Activated naive CD8-positive, alpha-beta T cell treated with anti-CD3 and anti-CD28 coated beads, Interleukin-2, amount 10 ng/mL, durations not matched to agents 7 days and 5 days (primary cell): ENCODE results near the gene FBXO3. TPM values are rescaled to one million over a fixed set of nuclear protein-coding genes. Genes with fewer than 3 reads are reported as not detected.

Source experiments
- ATAC-seq: fragments of 150-1000 bp; cut with Tn5 transposase; one replicate; pipeline ENCODE4 v1.10.0; 2021; ENCODE audit warnings: low read depth, moderate library complexity
- POLR2A ChIA-PET: fragments of 350-600 bp; sonication (Branson Sonifier 250); formaldehyde crosslinking; loops from one replicate; lab custom pipeline; 2021; ENCODE audit warnings: antibody characterized with exemption; lab: Charles Lee
- DNase-seq: peaks from one replicate; pipeline ENCODE4 v3.0.0; 2021
- H3K27ac Mint-ChIP-seq: one replicate; pipeline ENCODE4 v1.8.0; 2022; ENCODE audit warnings: mild to moderate bottlenecking, mixed read lengths
- H3K27me3 Mint-ChIP-seq: one replicate; pipeline ENCODE4 v1.8.0; 2022; ENCODE audit warnings: mild to moderate bottlenecking, moderate library complexity, mixed read lengths
- H3K36me3 Mint-ChIP-seq: one replicate; pipeline ENCODE4 v1.8.0; 2021; ENCODE audit warnings: mild to moderate bottlenecking, mixed read lengths
- H3K4me1 Mint-ChIP-seq: one replicate; pipeline ENCODE4 v1.8.0; 2021; ENCODE audit warnings: mixed read lengths
- H3K4me3 Mint-ChIP-seq: one replicate; pipeline ENCODE4 v1.8.0; 2022; ENCODE audit warnings: mild to moderate bottlenecking, moderate library complexity, mixed read lengths
- H3K9me3 Mint-ChIP-seq: one replicate; pipeline ENCODE4 v1.8.0; 2021; ENCODE audit warnings: mixed read lengths
- total RNA-seq, 2 experiments: library from RNA; stranded (reverse); gene quantifications; one replicate each; pipeline ENCODE4 v1.2.3, GENCODE V29; 2021

FBXO3 gene
- total RNA-seq, 2 experiments from 2014 or later = 29.4 to 30.1 TPM

GRCh38 chr11:33700502-33701271 is 73.6 kb downstream of the FBXO3 start, which contains the start of gene C11orf91:
Gene C11orf91 (minus strand): TSS chr11:33700826. CDS start chr11:33700740, 86 bp downstream.
- DNase-seq (peak; percentile 99), ATAC-seq (peak; percentile 93)
- Mint-ChIP-seq H3K4me3 (peak within 1 kb of the TSS; percentile 83), H3K9me3 (no peaks in the 10 kb centered on the region), H3K36me3 (no peaks in the 10 kb centered on the region), H3K27me3 (peaks cover 32% of the 10 kb centered on the region), H3K27ac (peak within 1 kb of the TSS; percentile 82), H3K4me1 (peaks cover 22% of the 10 kb centered on the region)
- POLR2A ChIA-PET = interaction anchor here (0.9 to 1.0 kb wide), 2 partner anchors 36 to 47 kb away, joined by 3 read pairs; no protein-coding TSS in a partner anchor

DNA sequence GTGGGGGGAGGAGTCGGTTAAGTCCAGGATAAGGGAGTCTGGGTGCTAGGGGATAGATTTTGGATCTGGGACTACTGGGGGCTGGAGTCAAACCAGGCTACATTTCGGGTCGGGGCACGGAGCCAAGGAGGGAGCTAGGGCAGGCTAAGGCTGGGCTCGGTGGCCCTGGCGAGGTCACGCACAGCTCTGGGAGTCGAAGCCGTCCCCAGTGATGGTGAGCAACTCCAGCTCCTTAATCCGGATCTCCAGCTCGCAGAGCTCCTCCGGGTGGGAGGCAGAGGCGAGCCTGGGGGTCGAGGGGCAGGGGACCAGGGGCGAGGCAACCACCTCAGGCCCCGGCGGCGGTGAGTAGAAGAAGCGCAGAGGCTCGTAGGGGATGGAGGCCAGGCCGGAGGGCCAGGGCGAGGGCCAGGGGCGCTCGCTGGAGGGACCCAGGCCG is 74.2 kb downstream of the FBXO3 start:
- H3K4me3 Mint-ChIP-seq = peak overlapping the region; percentile 82
- ATAC-seq (no peak), DNase-seq (no peak)
- H3K27me3 Mint-ChIP-seq = peaks cover 32% of the 10 kb centered on the region
- POLR2A ChIA-PET = no interaction called here
- H3K9me3 Mint-ChIP-seq = no peaks in the 10 kb centered on the region
- peaks cover 22% of the 10 kb centered on the region for H3K4me1 Mint-ChIP-seq
- peak overlapping the region; percentile 30 for H3K27ac Mint-ChIP-seq
- no peaks in the 10 kb centered on the region for H3K36me3 Mint-ChIP-seq

DNA sequence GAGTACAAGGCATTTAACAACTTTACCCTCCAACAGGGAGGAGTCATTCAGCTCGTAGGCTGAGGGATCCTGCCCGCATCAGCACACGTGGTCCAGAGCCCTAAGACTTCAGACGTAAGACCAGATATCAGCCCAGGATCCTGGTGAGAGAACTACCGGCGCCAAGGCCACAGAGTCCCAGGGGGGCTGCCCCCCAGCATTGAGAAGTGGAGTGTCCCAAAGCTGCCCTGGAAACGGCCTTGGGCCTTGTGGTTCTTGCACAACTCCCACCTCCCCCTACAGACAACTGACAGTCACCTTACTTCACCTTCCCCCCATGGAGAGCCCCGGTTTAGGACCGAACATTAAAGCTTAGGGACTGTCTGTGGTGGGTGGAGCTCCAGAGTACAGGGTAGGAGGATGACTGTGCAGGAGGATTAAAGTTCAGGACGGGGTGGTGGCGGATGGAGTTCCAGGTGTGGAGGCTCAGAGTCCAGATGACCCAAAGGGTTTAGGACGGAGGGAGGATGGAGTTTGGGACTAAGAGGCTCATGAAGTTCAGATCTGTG is 74.7 kb downstream of the FBXO3 start:
- Mint-ChIP-seq H3K4me1 (peaks cover 22% of the 10 kb centered on the region), H3K9me3 (no peaks in the 10 kb centered on the region), H3K27ac (peak overlapping the region; percentile 30), H3K36me3 (no peaks in the 10 kb centered on the region), H3K27me3 (peaks cover 32% of the 10 kb centered on the region), H3K4me3 (peak overlapping the region; percentile 82)
- POLR2A ChIA-PET = no interaction called here
- DNase-seq (no peak), ATAC-seq (no peak)

GRCh38 chr11:33698921-33699320 is 75.4 kb downstream of the FBXO3 start:
- no peaks in the 10 kb centered on the region for H3K9me3 Mint-ChIP-seq
- H3K4me1 Mint-ChIP-seq = peaks cover 22% of the 10 kb centered on the region
- peaks cover 32% of the 10 kb centered on the region for H3K27me3 Mint-ChIP-seq
- no peak for ATAC-seq
- POLR2A ChIA-PET = no interaction called here
- no peak for DNase-seq
- no peak overlapping the region for H3K27ac Mint-ChIP-seq
- H3K4me3 Mint-ChIP-seq = no peak overlapping the region
- H3K36me3 Mint-ChIP-seq = no peaks in the 10 kb centered on the region

- Mint-ChIP-seq H3K36me3 (no peaks in the 10 kb centered on the region), H3K4me3 (no peak overlapping the region), H3K9me3 (no peaks in the 10 kb centered on the region), H3K27me3 (peaks cover 30% of the 10 kb centered on the region), H3K27ac (no peak overlapping the region), H3K4me1 (peaks cover 22% of the 10 kb centered on the region)
- DNase-seq = no peak
- no peak for ATAC-seq
- POLR2A ChIA-PET = no interaction called here
These were observed 76.3 kb downstream of the FBXO3 start for GRCh38 chr11:33697997-33698396.

DNA sequence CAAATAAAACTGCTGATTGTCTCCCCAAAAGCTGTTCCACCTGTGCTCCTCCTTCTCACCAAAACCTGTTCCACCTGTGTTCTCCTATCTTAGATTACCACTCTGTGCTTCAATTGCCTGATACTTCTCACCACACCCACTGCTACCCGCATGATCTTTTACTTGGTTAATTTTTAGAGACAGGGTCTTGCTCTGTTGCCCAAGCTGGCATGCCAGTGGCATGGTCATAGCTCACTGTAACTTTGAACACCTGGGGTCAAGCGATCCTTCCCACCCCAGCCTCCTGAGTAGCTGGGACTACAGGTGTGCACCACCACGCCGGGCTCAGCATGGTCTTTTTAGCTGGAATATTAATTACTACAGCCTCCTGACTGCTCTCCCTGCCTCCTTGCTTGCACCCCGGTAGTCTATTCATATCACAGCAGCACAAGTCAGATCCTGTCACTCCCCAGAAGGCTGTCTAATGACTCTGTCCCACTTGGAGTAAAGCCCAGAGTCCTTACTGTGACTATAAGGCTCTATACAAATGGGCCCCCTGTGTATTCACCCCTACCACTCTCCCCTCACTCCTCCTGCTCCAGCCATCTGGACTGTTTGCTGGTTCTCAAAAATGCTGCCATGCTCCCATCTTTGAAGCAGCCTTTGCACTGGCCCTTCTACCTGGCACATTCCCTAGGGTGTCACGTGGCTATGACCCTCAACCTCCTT is 77.2 kb downstream of the FBXO3 start:
- Mint-ChIP-seq H3K36me3 (no peaks in the 10 kb centered on the region), H3K4me3 (no peak overlapping the region), H3K4me1 (peaks cover 22% of the 10 kb centered on the region), H3K27me3 (peaks cover 30% of the 10 kb centered on the region), H3K9me3 (no peaks in the 10 kb centered on the region), H3K27ac (peak overlapping the region; percentile 5)
- DNase-seq (no peak), ATAC-seq (no peak)
- POLR2A ChIA-PET = no interaction called here

GRCh38 chr11:33696411-33696810 is 77.9 kb downstream of the FBXO3 start:
- Mint-ChIP-seq H3K9me3 (no peaks in the 10 kb centered on the region), H3K27ac (no peak overlapping the region), H3K27me3 (peaks cover 30% of the 10 kb centered on the region), H3K36me3 (no peaks in the 10 kb centered on the region), H3K4me3 (no peak overlapping the region), H3K4me1 (peaks cover 19% of the 10 kb centered on the region)
- ATAC-seq (no peak), DNase-seq (no peak)
- POLR2A ChIA-PET = no interaction called here

DNA sequence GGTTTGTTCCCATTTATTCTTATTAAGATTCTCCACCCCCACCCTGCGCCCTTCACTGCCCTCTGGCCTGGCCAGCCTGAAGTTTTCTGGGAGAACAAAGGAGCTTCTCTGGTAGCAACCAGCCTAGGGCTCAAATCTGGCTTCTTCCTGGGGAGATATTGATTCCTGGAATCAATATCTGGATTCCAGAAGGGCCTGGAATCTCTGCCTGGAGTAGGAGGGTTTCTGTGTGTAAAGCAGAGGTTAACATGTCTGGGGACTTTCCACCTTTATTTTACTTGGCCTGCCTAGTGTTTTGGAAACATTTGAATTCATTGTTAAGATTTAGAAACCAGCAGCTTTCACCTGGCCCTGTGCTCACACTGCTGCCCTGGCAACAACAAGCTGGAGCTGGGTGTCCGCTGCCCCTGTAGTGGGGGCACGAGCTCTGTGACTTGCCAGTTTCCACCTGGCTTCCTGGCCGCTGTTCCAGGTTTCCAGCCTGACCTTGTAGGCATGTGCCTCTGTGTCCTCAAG is 79.2 kb downstream of the FBXO3 start:
- Mint-ChIP-seq H3K27ac (no peak overlapping the region), H3K4me1 (peaks cover 13% of the 10 kb centered on the region), H3K9me3 (no peaks in the 10 kb centered on the region), H3K27me3 (peaks cover 30% of the 10 kb centered on the region), H3K36me3 (no peaks in the 10 kb centered on the region), H3K4me3 (no peak overlapping the region)
- POLR2A ChIA-PET = no interaction called here
- no peak for ATAC-seq
- DNase-seq = no peak

- Mint-ChIP-seq H3K27ac (no peak overlapping the region), H3K4me3 (no peak overlapping the region), H3K36me3 (no peaks in the 10 kb centered on the region), H3K9me3 (no peaks in the 10 kb centered on the region), H3K27me3 (peaks cover 27% of the 10 kb centered on the region), H3K4me1 (peaks cover 10% of the 10 kb centered on the region)
- no peak for DNase-seq
- ATAC-seq = no peak
- POLR2A ChIA-PET = no interaction called here
These were observed 79.8 kb downstream of the FBXO3 start for GRCh38 chr11:33694346-33695050.

DNA sequence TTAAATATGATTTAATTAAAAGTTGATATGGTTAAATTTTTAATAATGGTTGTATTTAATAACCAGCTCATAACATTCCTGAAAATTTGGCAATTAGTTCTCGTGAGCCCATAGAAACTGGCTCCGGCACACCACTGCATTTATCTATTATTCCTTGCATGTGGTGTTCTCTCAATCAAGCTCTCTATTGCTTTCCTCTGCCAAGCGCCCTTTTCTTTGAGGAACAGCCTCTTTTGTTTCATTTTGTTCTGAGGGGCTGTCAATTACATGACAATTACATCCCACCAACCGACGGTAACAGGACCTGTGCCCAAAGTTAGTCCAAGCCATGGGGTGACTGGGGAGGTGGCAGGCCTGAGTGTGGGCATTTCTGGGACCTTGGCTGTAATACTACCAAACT is 81.8 kb downstream of the FBXO3 start:
- Mint-ChIP-seq H3K36me3 (no peaks in the 10 kb centered on the region), H3K4me3 (no peak overlapping the region), H3K9me3 (no peaks in the 10 kb centered on the region), H3K27ac (no peak overlapping the region), H3K4me1 (peaks cover 10% of the 10 kb centered on the region), H3K27me3 (peaks cover 16% of the 10 kb centered on the region)
- DNase-seq (no peak), ATAC-seq (no peak)
- POLR2A ChIA-PET = no interaction called here

DNA sequence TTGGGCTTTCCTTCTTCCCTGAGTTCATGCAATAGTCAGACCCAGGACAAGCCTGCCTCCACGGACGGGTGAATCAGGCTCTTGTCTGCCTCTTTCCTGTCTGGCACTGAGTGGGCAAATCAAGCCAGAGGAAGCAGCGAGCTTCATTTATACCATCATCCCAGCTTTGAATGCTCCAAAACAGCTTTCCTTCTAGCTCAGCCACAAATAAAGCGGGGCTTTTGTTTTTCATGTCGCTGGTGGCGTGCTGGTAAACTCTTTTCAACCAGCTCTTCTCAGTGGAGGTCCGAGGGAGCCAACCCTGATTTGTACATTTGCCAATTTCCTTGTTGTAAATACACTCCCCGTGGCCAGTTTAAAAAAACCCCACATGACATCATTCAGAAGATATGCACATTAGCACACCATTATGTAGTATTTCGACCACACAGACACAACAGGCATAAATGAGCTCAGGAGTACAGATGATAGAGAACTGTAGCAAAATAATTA is 82.3 kb downstream of the FBXO3 start:
- no peak for ATAC-seq
- Mint-ChIP-seq H3K4me3 (no peak overlapping the region), H3K27me3 (peaks cover 12% of the 10 kb centered on the region), H3K9me3 (no peaks in the 10 kb centered on the region), H3K27ac (no peak overlapping the region), H3K4me1 (peaks cover 10% of the 10 kb centered on the region), H3K36me3 (no peaks in the 10 kb centered on the region)
- POLR2A ChIA-PET = no interaction called here
- DNase-seq = no peak

- no peak for DNase-seq
- peaks cover 4% of the 10 kb centered on the region for H3K27me3 Mint-ChIP-seq
- no peak overlapping the region for H3K27ac Mint-ChIP-seq
- no peak overlapping the region for H3K4me3 Mint-ChIP-seq
- POLR2A ChIA-PET = no interaction called here
- H3K4me1 Mint-ChIP-seq = peaks cover 3% of the 10 kb centered on the region
- no peak for ATAC-seq
- no peaks in the 10 kb centered on the region for H3K36me3 Mint-ChIP-seq
- no peaks in the 10 kb centered on the region for H3K9me3 Mint-ChIP-seq
These were observed 83.1 kb downstream of the FBXO3 start for GRCh38 chr11:33691066-33691864.
